Stimulated activated CD8-positive, alpha-beta memory T cell treated with anti-CD3 and anti-CD28 coated beads, Interleukin-4, amount 100 ng/mL, for 24 hours (primary cell): ENCODE measurements around the gene ARHGEF33.

Experiments used
- DNase-seq: peaks from one replicate; pipeline ENCODE4 v3.0.0-alpha.2; 2020; ENCODE audit warnings: low read depth

The ARHGEF33 gene

GRCh38 chr2:39018638-39019037, 129.0 kb downstream of the ARHGEF33 start:
- DNase-seq, result no peak

- no peak for DNase-seq
Measured at GRCh38 chr2:39020383-39020782, 130.7 kb downstream of the ARHGEF33 start.

- no peak for DNase-seq
Measured at GRCh38 chr2:39022642-39023235, 133.1 kb downstream of the ARHGEF33 start.

GRCh38 chr2:39023649-39024048, 134.0 kb downstream of the ARHGEF33 start:
- DNase-seq, result no peak

GRCh38 chr2:39024833-39025232, 135.2 kb downstream of the ARHGEF33 start:
- no peak for DNase-seq
